ENCODE data around the gene KSR2.

GRCh38 chr12:117881517-117881916 is 87.3 kb downstream of the KSR2 start:
- TF ChIP-seq CTCF (IDR thresholded peaks at IDR 0.05), result no peak
- no peak for TF ChIP-seq POLR2A (IDR thresholded peaks at IDR 0.05)
